GM18505 (cell line): ENCODE results near the gene TCF7.
"Not testable (repeated sequence)": the region's sequence is repeated elsewhere in the genome, so short reads cannot be mapped to it uniquely, and the experiment has no call there.

Experiments
- ATAC-seq: cut with Tn5 transposase; IDR thresholded peaks from one replicate; pipeline ENCODE4 v1.9.1; 2021; ENCODE audit not compliant: unreplicated experiment
- POLR2A ChIP-seq: IDR thresholded peaks from 4 replicates; pipeline ENCODE4 v1.6.1; 2011; ENCODE audit warnings: borderline replicate concordance; ENCODE audit not compliant: insufficient read depth, insufficient read length; ENCODE audit errors: extremely low read depth

TCF7 gene

GRCh38 chr5:134145779-134146581 lies 31.5 kb downstream of the TCF7 start:
- TF ChIP-seq POLR2A = no peak

GRCh38 chr5:134146651-134147518 lies 32.4 kb downstream of the TCF7 start:
- no peak for ATAC-seq
- no peak for TF ChIP-seq POLR2A

More at GRCh38 chr5:134145779-134146581, 31.5 kb downstream of the TCF7 start:
- ATAC-seq = no peak

GRCh38 chr5:134148316-134148715 lies 33.8 kb downstream of the TCF7 start:
- TF ChIP-seq POLR2A = no peak
- no peak for ATAC-seq

GRCh38 chr5:134148986-134149539 lies 34.6 kb downstream of the TCF7 start:
- TF ChIP-seq POLR2A = no peak

GRCh38 chr5:134149571-134150303 lies 35.3 kb downstream of the TCF7 start:
- no peak for ATAC-seq
- TF ChIP-seq POLR2A = no peak

More at GRCh38 chr5:134148986-134149539, 34.6 kb downstream of the TCF7 start:
- ATAC-seq = no peak

- no peak for TF ChIP-seq POLR2A
- ATAC-seq = no peak
Measured at GRCh38 chr5:134151723-134152122, 37.2 kb downstream of the TCF7 start.

GRCh38 chr5:134152173-134152832 lies 37.8 kb downstream of the TCF7 start:
- ATAC-seq = not testable (repeated sequence)

GRCh38 chr5:134153241-134153640 lies 38.8 kb downstream of the TCF7 start:
- no peak for TF ChIP-seq POLR2A
- ATAC-seq = no peak

GRCh38 chr5:134153657-134154056 lies 39.2 kb downstream of the TCF7 start:
- TF ChIP-seq POLR2A = no peak
- no peak for ATAC-seq

- ATAC-seq = no peak
Measured at GRCh38 chr5:134161513-134162395, 47.3 kb downstream of the TCF7 start.

GRCh38 chr5:134162592-134162991 lies 48.1 kb downstream of the TCF7 start:
- TF ChIP-seq POLR2A = no peak
- no peak for ATAC-seq

More at GRCh38 chr5:134161513-134162395, 47.3 kb downstream of the TCF7 start:
- TF ChIP-seq POLR2A = no peak

GRCh38 chr5:134171972-134172371 lies 57.5 kb downstream of the TCF7 start:
- TF ChIP-seq POLR2A = no peak
- ATAC-seq = no peak
